ENCODE results near the gene RS1.

DNA sequence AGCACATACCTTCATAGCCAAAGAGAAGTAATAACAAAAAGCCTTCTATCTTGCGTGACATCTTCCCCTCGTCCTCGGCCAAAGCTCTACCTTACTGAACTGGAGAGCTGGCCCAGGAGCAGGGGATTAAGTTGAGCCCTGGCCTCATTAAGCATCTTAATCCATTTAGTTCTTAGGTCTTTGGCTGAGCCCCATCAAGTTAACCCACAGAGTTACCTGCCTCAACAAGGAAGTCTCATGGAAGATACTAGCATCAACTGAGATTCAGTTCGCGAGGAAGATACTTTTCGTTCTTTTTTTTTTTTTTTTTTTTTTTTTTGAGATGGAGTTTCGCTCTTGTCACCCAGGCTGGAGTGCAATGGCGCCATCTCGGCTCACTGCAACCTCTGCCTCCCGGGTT, at the start of gene RS1:
- TF ChIP-seq POLR2A (IDR thresholded peaks at IDR 0.05) (no peak), EP300 (IDR thresholded peaks at IDR 0.05) (no peak), POLR2AphosphoS5 (IDR thresholded peaks at IDR 0.05) (no peak)
- TF ChIP-seq, protein P1, sequence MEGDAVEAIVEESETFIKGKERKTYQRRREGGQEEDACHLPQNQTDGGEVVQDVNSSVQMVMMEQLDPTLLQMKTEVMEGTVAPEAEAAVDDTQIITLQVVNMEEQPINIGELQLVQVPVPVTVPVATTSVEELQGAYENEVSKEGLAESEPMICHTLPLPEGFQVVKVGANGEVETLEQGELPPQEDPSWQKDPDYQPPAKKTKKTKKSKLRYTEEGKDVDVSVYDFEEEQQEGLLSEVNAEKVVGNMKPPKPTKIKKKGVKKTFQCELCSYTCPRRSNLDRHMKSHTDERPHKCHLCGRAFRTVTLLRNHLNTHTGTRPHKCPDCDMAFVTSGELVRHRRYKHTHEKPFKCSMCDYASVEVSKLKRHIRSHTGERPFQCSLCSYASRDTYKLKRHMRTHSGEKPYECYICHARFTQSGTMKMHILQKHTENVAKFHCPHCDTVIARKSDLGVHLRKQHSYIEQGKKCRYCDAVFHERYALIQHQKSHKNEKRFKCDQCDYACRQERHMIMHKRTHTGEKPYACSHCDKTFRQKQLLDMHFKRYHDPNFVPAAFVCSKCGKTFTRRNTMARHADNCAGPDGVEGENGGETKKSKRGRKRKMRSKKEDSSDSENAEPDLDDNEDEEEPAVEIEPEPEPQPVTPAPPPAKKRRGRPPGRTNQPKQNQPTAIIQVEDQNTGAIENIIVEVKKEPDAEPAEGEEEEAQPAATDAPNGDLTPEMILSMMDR (IDR thresholded peaks at IDR 0.05): no peak
